Activated CD4-positive, alpha-beta T cell treated with anti-CD3 and anti-CD28 coated beads, Interleukin-2, amount 50 U/mL, for 48 hours (primary cell): ENCODE data around the gene SBF2.
A peak's percentile ranks its signal among the peaks of the same experiment; 100 is the strongest.
"Not testable (repeated sequence)": the region's sequence is repeated elsewhere in the genome, so short reads cannot be mapped to it uniquely, and the experiment has no call there.

ENCODE experiments used
- DNase-seq, 2 experiments: peaks; one replicate each; pipeline ENCODE4 v3.0.0-alpha.2; 2020

SBF2 gene

DNA sequence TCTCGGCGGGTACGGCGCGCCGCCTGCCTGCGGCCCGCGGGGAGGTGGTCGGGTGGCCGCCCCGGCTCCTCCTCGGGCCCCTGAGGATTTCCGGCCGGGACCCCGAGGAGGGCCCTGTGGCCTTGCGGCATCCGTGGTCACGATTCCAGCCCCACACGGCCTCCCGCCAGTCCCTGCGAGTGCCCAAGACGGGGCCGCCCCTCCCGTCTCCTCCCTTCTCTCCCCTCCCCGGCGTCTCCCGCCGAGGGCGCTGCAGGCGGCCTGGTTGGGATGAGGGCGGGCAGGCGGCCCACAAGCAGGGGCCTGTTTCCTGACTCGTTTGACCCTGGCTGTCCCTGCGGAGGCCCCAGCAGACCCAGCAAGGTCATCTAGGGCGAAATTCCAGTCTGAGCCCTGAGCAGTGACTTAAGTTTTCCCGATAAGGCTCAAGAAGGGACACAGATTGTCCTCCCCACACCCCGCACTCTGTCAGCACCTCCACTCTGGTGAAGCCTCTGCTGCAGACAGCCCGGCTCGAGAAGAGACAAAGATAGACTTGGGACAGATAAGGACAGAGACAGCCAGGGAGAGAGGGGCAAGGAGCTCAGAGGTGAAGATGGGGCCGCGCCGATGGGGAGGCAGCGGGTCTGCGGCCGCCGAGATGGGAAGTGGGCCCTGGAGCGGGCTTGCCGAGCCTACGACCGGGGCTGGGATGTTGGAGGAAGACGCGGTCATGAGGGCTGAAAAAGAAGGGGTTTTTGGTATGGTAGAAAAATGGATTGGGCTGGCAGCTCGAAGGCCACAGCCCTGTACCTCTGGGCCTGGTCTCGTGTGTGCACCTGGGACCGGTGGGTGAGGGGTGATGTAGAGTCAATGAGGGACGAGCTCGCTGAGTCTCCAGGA is 535.1 kb downstream of the SBF2 start:
- DNase-seq: peak; percentile 64 to 70

DNA sequence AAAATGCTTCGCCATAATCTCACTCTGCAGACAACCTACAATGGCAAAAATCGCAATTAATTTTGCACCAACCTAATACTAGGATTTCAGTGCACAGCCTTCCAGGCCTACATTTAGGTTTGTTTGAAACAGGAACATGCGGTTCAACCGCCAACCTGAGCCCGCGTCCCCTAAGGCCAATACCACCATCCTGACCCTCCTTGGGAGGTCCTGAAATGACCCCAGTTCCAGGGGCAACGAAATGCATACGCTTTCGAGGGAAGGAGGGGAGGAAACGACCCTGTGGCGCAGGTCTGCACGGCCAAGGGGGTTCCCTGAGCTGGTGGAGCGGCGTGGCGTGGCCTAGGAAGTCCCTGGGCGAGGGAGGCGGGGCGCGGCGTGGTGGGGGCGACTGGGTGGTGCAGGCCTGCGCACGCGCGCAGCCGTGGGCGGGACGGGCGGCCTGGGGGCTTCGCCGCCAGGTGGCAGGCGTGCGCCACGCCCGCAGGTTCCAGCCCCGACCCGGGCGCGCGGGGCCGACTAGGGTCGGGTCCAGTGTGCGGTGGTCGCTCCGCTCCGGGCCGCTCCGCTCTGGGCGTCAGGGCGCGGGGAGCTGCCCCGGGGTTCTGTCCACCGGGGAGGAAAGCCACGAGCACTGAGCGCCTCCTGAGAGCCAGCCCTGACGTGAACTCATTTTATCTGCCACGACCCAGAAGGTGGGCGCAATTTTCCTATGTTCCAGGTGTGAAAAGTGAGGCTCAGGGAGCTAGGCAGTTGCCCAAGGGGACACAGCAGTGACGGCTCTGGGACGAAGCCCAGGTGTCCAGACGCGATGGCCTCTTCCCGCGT is 536.0 kb downstream of the SBF2 start:
- peak; percentile 95 to 96 for DNase-seq

DNA sequence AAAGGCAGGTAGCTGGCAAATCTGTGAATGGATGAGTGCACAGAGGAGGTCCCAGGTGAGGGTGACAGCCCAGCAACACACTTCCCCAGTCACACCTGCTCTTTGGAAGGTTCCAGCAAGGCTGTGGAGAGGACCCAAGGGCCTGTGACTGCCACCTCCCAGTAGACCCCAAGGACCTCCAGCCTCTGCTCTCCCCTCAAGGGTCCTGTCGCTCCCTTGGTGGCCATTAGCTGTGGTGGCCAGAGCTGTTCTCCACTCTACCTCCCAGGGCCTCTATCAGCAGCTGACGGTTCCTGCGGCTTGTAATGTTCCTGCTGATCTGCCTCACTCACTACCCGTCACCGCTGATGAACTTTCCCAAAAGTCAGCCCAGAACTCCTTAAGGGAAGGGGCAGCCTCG is 537.1 kb downstream of the SBF2 start:
- DNase-seq: no peak

DNA sequence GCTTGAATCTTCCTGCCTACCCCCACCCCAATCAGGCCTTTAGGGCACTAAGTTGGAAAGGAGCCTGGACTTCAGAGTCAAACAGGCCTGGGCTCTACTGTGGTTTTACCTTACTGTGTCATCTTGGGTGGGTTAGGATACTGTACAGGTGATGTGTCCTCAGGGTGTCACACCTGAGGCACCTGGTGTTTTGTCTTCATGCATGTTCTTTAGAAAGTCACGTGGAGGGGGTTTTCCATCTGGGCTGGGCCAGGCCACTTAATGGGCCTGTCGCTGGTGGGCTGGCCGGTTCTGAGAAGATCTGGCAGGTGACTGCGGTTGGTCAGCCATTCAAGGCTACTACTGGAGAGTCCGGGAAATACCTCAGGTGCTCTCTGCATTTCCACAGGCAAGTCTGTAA is 537.6 kb downstream of the SBF2 start:
- DNase-seq: no peak

DNA sequence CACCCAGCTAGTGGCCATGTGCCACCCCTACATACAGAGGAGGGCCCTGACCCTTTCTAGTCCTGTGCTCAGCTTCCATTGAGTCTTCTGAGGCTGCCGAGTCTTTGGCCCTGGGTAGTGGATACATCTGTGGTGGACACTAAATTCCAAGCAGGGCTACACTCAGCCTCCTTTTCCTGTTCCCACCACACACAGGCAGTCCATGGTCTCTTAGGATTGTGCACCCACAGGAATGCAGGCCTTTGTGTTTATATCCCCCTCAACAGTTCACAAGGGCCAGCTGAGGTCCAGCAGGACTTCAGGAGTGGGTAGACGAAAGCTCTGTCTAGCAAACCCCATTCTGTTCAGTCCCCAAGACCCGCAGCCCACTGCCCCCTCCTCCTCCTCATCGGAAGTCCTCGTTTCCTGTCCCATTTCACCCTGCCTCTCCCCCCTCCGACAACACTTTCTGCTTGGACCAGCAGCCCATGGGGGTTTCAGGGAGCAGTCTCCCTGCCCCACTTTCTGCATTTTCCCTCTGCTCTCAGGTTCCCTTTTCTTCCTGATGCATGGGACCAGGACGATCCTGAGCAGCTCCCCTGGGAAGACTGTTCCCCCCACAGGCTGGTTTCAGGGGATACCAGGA is 538.3 kb downstream of the SBF2 start:
- DNase-seq: no peak

DNA sequence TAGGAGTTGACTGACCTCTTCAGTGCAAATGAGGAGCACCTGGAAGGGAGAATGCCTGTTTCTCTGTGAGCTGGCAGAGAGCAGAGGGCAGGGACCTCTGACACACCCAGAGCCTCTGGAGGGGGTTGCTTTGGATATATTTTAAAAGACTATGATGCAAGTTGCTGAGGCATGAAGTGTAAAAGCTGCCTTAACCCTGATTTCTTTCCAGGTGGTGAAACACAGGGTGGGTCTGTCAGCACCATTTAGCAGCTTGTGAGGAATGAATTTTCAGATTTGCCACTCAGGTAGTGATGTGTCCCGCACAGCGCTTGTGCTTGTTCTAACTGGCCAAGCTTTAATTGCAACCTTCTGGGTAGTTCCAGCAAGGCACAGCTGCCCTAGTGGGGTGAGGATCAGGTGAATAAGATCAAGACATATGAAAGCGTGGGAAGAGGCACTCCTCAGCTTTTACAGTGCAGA is 540.0 kb downstream of the SBF2 start:
- no peak for DNase-seq

DNA sequence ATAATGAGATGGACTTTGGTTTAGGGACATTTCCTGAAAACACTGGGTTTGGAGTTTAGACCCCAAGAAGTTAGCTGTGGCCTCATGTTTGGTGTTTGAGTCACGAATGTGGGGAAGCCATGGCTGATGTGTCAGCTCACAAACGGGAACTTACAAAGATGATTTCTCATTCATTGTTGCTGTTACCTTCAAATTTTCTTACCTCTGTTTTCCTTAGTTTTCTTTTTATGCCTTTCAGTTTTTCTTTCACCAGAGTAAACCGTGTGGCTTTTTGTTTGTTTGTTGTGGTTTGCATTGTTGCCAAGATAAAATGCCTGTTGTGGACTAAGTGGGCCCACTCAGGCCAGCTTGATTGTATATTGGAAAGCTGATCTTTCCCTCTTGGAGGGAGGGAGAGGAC is 541.0 kb downstream of the SBF2 start:
- peak in 1 of 2 experiments; percentile 29 for DNase-seq

DNA sequence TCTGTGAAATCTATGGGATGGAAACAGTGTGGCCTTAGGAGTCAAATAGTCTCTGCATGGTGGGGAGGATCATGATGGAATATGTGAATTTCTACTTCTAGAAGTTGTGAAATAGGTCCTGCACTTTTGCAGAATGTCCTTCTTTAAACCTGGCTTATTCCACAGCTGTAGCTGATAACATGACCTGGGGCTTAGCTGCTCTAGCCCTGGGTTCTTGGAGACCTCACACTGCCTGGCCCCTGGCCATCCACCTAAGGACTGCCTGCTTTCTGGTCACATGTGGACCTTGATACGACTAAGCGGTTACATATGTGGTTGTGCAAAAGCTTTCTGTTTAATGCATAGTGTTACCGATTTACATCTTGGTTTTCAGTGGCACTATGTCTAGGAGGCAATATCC is 541.9 kb downstream of the SBF2 start:
- no peak for DNase-seq

DNA sequence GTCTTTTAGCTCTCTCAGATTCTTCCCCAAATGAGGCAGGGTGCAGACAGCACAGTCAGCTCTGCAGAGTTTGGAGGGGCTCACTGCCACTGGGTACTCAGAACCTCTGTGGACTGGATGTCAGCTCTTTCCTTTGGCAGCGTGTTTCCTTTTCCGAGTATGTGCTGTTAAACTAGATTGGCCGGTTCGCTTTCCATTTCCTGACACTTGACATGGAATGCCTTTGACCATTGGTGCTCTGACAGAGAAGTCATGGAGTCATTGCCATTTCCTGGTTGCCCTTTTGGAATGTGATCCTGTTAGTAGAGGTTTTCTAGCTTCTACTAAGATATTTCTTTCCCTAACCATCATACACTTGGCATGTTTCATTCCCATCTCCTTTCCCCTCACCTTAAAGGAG is 543.5 kb downstream of the SBF2 start:
- DNase-seq: no peak

DNA sequence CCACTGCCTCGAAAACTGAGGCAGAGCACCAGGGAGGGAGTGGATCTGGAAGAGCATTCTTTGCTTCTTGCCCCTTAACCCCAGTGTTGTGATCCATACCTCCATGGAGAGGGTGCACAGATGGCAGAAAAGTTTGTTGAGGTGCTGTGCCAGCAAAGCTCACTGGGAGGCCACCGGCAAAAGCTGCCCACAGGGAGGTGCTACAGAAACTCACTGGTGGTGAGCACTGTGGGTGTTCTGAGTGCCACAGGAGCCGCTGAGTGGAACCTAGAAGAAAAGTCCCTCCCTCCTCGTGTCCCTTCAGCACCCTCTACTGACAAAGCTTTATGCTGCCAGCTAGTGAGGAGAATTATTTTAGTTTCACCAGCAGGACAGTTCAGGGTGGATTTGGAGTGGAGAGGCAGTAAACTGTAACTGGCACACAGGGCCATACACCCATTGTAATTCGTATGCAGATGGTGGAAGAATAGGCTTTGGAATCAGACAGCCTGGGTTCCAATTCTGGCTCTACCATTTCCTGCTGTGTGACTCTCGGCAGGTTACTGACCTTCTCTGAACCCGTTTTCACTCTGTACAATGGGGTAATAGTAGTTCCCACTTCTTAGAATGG is 545.6 kb downstream of the SBF2 start:
- peak; percentile 64 to 73 for DNase-seq

DNA sequence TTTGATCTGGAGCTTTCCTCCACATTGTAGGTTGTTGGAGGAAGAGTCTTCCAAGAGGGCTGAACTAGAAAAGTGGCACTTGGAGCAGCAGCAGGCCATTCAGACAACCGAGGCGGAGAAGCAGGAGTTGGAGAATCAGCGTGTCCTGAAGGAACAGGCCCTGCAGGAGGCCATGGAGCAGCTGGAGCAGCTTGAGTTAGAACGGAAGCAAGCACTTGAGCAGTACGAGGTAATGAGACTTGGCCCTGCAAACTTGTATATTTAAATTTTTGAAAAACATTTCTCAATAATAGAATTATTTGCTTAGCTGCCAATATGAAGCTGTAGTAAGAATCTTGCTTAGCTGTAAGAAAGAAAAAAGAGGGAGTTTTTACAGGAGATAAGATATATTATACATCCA is 546.2 kb downstream of the SBF2 start:
- no peak for DNase-seq

DNA sequence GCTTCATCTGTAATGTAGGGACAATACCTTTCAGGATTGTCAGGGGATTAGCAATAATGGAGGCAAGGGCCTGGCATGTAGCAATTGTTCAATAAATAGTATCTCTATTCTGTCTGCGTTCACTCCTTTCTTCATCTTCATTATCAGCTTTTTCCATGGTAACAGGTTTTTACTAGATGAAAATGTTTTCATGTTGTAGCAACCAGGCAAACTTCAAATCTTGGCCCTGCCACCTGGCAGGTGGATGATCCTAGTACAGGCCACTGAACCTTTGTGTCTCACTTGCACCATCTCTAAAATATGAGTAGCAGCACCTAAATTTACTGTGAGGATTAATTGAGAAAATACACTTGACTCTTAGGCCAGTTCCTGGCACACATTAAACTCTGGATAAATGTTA is 546.8 kb downstream of the SBF2 start:
- no peak for DNase-seq

DNA sequence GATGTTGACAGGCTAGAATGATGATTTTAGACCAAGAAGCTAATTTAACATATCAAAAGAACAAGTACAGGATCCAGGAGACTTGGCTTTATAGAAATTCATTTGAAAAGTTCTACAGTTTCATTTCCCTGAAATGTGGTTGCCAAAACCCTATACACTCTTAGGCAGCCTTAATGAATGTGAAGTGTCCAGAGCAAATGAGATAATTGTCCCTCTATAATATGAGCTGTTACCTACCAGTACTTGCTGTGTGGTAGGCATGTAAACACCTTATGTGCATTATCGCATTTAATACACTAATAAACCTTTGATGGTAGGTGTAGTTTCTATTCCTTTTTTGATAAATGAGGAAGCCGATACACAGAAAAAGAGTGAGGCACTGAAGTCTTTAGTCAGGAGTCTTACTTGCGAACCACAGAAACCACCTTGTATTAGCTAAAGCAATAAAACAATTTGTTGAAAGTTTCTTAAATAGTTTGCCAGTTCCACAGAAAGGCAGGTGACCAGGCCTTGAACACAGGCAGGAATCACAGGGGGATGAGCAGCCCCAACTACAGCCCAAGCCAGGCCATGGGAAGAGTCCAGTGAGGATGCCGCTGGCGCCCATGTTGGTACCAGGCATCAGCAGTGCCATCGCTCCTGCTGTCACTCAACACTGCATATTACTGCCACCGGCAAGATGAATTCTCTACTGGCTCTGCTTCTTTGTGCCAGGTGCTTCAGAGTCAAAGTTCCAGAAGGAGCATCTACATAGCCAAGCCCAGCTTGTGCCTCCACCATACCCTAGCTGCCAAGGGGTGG is 548.4 kb downstream of the SBF2 start:
- no peak for DNase-seq

DNA sequence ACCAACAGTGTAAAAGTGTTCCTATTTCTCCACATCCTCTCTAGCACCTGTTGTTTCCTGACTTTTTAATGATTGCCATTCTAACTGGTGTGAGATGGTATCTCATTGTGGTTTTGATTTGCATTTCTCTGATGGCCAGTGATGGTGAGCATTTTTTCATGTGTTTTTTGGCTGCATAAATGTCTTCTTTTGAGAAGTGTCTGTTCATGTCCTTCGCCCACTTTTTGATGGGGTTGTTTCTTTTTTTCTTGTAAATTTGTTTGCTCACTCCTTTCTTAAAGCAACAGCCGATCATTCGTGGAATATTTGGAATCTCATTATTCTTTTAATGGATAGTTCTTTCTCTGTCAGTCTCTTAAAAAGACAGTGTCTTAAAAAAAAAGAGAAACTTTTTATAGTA is 550.5 kb downstream of the SBF2 start:
- not testable (repeated sequence) for DNase-seq

DNA sequence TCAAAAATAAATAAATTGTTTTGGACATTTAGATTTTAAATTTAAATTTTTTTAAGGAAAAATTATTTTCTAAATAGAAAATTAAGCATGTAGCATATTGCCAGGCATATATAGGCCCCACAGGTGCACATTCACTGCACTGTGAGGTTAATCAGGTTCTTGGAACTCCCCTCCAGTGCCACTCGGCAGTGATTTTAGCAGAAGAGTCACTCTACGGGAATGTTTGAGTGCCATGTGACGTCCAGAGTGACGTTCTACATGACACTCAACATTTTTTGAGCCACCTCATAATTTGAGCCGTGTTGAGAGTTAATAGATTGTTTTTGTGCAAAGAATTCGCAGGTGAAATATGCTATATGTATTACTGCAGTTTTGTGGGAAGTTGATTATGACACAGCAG is 552.8 kb downstream of the SBF2 start:
- DNase-seq: no peak

DNA sequence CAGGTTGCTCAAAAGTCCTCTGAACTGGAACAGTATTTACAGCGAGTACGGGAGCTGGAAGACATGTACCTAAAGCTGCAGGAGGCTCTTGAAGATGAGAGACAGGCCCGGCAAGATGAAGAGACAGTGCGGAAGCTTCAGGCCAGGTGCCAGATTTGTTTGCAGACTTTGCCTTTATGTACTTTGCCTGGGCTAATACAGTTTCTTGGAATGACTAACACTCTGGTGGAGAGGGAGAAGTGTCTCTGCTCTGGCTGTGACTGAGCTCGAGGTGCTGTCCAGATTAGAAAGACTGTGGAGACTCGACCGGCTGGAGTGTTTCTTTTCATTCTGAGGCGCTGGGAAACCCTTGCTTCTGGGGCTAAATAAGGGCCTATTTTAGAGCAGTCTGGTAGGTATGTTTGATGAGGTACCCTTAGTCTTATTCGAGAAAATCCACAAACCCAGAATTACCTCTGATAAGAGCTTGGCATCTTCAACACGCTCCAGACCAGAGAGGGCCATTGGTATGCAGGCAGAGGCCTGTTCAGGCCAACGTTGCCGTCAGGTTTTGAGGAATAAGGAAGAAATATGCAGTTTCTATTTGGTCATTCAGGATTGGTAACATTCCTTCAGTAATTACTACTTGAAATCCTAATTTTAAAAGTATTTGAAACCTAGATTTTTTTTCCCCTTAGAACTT is 553.7 kb downstream of the SBF2 start:
- DNase-seq: no peak

DNA sequence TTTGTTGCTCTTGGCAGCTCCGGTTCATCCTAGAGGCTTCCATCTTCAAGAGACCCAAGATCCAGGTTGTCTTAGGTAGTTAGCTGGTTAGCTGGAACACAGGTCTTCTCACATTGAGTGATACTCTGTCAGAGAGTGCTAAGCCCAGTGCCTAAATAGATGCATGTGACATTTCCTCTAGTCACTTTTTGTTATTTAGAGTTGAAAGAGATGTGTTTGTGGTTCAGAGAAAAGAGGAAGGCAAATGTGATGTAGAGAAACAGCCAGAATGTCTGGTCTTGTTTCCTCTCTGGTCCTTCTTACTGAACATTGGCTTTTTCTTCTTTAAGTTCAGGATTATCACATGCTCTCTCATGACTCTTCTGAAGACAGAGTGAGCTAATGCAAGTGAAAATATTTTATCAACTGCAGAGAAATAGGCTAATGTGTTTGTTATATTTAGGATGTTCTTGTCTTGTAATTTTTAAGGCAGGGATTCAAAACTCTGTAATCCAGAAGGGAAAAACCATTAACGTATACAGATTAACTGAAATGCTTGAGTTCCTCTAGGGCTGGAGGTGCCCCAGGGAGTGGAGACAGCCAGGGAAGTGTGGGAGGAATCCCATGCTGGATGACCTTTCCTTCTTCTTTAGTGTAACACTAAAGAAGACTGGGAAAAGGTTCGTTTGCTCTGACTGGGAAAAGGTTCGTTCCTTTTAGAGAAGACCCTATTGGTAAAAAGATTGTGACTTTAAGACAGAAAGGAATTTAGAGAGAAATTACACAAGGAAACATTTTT is 554.7 kb downstream of the SBF2 start:
- no peak for DNase-seq

DNA sequence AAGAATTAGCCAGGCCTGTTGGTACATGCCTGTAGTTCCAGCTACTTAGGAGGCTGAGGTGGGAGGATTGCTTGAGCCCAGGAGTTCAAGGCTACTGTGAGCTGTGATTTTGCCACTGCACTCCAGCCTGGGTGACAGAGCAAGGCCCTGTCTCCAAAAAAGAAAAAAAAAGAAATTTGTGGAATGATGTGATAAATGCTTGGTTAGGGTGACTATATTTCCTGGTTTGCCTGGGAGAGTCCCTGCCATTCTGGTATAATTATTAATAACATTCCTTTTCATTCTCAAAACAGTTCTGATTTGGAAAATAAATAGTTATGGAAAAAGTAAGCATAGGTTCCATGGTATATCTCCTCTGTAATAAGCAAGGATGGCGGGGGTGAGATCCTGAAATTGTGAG is 555.3 kb downstream of the SBF2 start:
- no peak for DNase-seq

DNA sequence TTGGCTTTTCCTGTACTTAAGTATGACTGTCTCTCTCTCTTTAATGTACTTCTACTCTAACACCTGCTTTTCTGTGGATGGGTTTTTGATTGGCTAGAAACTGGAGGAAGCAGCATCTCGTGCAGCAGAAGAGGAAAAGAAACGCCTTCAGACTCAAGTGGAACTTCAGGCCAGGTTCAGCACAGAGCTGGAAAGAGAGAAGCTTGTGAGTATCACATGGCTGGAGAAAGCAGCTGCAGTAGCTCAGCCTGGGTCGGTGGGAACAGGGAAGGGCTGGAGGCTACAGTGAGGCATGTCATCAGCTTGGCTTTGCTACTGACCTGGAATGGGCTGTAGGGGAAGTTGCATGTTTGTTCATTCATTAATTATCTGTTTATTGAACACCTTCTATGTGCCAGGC is 555.9 kb downstream of the SBF2 start:
- no peak for DNase-seq

DNA sequence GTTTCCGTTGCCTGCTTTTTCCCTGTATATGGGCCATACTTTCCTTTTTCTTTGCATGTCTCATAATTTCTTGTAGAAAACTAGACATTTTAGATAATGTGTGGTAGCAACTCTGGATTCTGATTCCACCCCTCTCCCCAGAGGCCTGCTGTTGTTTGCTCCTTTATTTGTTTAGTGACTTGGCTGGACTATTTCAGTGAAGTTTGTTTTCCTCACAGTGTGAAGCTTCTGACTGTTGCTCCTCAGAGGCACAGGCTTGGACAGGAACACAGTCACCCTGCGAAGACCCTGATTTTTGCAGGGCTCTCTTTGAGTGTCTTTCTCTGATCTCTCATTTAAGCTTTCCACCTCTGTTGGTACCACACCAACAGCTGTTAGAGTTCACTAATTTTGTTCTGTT is 557.7 kb downstream of the SBF2 start:
- no peak for DNase-seq

DNA sequence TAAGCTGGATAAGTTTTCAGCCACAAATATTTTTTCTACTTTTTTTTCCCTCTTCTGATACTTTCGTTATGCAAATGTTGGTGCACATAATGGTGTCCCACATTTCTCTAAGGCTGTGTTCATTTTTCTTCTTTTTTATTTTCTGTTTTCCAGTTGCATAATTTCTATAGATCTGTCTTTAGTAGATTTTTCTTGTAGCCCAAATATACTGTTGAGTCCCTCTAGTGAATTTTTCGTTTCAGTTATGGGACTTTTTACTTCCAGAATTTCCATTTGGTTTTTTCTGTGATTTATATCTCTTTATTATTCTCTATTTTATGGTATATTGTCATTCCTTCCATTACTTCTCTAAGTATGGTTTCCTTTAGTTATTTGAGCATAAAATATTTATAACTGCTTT is 558.1 kb downstream of the SBF2 start:
- DNase-seq: no peak
